CD4-positive, alpha-beta T cell treated with Interferon gamma for 1 hour (primary cell): ENCODE data around the gene USP32.
"Not testable (repeated sequence)": the region's sequence is repeated elsewhere in the genome, so short reads cannot be mapped to it uniquely, and the experiment has no call there.

Source experiments
- DNase-seq: peaks from one replicate; pipeline ENCODE4 v3.0.0-alpha.2; 2020

Gene USP32

DNA sequence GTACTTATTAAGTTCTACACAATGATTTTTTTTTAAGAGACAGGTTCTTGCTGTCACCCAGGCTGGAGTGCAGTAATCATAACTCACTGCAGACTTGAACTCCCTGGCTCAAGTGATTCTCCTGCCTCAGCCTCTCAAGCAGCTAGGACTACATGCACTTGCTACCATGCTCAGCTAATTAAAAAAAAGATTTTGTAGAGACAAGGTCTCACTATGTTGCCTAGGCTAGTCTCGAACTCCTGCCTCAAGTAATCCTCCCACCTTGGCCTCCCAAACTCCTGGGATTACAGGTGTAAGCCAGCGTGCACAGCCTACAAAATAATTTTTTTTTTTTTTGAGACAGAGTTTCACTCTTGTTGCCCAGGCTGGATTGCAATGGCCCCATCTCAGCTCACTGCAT, 22.2 kb downstream of the USP32 start:
- DNase-seq, result no peak

DNA sequence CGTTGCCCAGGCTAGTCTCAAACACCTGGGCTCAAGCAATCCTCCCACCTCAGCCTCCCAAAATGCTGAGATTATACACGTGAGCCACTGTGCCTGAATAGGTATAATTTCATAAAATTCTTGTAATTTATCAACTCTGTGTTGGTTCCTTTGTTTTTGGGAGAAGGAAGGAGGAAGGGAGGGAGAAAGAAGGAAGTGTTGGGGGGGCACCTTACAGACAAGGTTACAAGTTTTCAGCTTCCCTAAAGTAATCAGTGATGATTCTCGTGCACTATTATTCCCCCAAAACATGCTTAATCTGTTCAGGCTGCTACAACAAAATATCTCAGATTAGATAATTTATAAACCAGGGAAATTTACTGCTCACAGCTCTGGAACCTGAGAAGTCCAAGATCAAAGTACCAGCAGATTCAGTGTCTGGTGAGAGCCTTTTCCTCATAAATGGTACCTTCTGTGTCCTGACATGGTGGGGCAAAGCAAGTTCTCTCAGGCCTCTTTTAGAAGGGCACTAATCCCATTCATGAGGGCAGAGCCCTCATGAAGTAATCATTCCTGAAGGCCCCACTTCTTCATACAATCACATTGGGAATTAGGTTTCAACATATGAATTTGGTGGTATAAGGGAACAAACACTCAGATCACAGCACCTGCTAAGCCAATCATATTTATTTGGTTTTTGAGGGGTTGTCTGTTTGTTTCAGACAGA, 28.1 kb downstream of the USP32 start:
- DNase-seq, result no peak

DNA sequence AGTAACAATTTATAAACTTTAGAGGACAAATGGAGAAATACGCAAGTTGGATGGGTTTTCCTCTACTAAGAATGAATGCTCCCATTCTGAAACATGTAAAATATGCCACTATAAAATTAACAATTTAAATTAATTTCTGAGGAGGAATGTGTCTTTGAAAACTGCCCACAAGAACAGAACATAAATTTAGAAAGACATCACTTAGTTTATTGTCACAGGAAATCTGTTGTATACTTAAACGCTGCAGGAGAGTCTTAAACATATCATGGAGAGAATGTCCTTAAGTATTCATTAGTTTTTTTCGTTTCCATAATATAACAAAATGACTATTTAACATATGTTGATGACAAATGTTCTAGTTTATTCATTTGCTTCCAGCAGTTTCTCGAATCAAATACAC, 29.6 kb downstream of the USP32 start:
- no peak for DNase-seq

DNA sequence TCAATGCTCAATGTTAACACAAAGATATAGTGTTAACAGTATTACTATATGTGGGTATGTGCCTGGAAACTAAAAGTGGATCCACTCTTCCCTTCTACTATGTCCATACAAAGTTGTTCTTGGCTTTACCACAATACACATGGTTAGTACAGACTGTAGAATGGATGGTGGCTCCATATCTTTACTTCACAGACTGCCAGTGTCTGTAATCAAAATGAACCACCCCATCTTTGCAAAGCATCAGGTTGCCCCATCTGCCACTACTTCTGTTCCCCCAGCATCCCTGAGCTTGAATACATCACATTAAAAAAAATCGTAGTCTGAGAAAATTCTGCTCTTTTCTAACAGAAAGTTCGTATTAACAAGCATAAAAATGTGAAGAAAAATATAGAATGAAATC, 30.0 kb downstream of the USP32 start:
- DNase-seq, result no peak

DNA sequence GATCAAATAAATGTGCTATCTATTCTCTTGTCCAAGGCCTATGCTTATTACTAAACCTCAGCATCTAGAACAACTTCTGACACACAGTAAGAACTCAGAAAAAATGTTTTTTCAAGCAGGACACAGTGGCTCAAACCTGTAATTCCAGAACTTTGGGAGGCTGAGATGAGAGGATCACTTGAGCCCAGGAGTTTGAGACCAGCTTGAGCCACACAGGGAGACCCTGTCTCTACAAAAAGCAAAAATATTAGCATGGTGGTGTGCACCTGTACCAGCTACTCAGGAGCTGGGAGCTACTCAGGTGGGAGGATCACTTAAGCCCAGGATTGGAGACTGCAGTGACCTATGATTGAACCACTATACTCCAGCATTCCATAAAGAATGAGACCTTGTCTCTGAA, 32.5 kb downstream of the USP32 start:
- no peak for DNase-seq

DNA sequence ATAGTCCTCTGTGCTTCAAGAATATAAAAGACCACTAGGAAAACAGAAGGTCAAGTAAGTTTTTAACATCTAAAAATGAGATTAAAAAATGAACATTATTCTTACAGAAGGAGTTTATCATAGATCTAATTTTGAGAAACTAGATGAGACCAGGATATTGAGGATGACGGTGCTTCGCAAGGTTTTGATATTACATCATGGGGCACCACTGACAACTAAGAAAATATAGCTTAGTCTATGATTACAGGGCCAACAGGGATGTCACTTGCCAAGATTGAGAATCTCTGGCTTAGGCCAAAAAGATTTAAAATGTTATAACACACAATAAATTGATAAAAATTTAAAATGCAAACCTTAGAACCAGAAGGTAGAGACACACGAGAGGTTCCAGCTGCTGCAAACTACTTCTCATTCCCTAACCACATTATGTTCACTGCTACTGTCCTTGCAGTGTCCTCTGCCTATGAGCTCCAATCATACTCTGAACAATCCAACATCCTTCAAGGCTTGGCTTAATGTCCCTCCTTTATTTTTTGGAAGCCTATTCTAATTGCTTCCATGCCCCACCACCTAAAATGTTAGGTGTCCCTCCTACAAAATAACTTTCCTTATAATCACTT, 33.2 kb downstream of the USP32 start:
- no peak for DNase-seq

DNA sequence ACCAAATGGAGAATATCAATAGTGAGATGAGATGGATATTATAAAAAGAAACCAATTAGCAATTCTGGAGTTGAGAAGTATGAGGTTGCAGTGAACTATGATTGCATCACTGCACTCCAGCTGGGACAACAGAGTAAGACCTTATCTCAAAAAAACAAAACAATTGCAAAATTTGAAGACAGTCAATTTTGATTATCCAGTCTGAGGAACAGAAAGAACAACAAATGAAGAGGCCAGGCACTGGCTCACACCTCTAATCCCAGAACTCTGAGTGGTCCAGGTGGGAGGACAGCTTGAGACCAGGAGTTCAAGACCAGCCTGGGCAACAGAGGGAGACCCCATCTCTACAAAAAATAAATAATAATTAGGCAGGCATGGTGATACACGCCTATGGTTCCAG, 35.0 kb downstream of the USP32 start:
- no peak for DNase-seq

DNA sequence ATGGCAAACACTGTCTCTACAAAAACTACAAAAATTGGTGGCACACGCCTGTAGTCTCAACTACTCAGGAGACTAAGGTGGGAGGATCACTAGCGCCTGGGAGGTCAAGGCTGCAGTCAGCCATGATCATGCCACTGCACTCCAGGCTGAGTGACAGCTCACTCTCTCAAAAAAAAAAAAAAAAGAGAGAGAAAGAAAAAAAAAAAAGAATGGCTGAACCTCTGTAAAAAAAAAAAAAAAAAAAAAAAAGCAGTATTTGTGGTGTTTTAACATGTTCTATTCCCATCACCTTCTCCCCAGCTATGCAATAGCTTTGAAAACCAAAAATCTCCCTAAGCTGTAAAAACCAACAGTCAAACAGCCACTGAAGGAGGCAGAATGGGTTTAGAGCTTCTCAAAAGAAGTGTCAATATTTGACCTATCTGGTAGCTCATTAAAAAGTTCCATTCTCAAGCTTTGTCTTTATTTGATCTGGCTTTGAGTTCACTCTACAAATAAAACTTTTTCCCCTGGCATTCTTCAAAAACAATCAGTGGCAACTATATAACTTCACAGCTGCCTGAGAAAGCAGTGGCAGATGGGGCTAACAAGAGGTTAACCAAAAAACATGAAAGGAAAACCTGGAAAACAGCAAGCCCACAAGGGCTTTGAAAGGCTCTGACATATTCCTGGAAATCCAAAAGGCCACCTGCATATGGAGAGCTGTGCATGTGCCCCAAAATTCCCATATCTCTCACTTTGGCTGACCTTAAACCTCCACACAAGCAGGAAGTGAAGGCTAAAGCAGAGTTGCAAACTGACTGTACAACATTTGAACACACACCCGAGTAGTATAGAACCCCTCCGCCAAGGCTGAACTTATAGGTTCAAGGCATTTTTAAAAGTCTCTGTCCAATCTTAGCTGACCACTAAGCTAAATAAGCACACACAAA, 36.0 kb downstream of the USP32 start:
- DNase-seq, result no peak

DNA sequence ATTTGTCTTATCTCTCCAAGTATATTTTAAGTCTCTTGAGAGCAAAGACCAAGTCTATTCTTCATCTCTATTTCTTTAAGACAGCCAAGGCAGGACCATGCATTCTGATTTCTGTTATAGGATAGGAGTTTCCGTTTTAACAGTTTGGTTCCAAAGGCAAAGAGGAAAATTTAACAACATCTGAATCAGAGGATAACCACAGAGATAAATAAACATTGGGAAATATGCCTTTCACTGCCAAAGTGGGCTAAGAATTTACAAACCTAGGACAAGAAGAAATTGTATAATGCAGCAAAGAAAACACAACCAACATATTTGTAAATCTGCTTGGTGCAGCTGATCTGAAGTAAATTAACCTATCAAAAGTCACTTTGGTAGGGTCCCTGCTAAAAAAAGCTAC, 37.7 kb downstream of the USP32 start:
- no peak for DNase-seq

DNA sequence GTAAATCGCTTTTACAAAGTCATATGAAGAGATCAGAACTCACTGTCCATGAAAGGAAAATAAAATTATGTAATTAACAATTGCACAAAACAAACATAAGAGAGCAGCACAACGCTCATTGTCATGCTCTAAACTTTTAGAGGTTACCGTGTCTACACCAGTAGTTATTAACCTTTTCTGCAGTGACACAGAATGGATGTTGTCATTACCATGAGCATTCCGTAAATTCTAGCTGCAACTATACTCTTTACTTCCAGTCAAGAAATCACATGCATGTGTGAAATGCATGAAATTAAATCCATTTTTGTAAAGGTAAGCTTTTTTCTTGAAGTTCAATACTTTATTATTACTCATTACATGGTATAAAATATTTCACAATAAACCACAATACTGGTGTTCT, 38.2 kb downstream of the USP32 start:
- no peak for DNase-seq

DNA sequence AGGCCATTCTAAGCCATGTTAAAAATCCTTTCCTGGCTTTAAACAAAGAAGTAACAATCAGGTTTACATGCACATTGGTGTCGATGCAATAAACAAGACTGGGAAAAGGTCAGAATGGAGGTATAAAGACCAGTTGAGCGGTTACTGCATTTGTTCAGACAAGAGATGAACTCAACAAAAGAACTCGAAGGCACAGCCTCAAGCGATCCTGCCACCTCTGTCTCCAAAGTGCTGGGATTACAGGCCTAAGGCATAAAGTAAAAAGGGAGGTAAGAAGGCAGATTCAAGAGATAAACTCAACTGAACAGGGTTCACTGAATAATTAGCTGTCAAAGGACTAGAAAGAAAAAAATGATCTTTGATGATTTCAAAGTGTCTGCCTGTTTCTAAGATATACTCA, 39.4 kb downstream of the USP32 start:
- no peak for DNase-seq

DNA sequence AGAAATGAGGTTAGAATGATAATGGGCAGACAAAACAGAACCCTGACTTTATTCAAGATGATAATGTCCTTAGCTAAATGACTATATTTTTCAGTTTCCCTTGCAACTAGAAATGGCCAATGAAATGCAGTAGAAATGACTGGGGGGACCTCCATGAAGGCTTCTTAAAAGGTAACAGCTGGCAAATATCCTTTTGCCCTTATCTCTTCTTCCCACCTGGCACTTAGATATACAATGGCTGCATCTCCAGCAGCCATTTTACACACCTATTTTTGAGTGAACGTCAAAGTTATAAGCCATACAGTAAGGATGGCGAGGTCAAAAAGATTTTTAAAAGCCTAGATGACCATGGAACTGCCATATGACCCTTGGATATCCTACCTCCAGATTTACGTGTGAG, 39.9 kb downstream of the USP32 start:
- no peak for DNase-seq

DNA sequence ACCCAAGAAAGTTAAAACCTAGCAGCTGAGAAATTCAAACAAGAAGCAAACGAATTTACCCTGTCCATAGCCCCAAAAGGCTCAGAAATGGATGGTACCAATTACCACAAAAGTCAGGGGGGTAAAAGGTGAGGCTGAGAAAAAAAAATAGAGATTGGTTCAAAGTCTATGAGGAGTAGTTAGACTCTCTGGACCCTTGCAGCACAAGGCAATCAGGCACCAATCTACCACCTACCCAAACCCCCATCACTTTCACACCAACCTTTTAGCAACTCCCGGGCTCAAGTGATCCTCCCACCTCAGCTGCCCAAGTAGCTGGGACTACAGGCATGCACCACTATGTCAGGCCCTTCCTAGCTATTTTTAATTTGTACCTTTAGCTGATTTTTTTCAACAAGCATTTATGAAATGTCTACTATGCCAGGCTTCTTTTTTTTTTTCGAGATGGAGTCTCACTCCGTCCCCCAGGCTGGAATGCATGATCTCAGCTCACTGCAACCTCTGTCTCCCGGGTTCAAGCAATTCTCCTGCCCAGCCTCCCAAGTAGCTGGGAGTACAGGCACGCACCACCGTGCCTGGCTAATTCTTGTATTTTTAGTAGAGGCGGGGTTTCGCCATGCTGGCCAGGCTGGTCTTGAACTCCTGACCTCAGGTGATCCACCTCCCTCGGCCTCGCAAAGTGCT, 40.8 kb downstream of the USP32 start:
- DNase-seq, result no peak

DNA sequence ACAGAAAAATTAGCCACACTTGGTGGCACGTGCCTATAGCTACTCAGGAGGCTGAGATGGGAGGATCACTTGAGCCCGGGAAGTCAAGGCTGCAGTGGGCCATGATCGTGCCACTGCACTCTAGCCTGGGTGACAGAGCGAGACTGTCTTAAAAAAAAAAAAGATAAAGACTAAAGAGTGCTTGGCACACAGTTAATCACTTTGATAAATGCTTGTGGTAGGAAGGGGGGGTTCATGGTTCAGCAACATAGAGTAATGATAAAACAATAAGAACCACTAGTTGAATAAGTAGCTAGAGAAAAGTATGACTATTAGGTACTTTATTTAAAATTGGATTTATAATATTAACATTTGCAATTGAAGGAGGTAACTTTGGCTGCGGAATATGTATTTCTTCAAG, 43.3 kb downstream of the USP32 start:
- no peak for DNase-seq

DNA sequence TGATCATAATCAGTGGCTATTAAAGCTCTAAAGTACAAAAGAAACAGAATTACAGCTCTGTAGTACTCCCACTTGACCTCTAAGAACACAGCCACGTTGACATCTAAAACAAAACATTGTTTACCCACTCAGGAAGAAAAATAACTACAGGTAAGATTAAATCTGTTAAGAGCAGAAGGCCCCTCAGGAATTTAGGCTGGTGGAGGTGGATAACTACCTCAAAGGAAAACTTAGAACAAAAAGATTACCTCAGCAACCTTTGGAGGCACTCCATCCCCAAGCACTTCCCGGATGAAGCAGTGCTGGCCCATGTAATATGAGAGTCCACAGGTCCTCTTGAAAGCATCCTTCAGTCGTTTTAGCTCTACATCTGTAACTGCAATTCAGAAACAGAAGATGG, 46.7 kb downstream of the USP32 start:
- no peak for DNase-seq

DNA sequence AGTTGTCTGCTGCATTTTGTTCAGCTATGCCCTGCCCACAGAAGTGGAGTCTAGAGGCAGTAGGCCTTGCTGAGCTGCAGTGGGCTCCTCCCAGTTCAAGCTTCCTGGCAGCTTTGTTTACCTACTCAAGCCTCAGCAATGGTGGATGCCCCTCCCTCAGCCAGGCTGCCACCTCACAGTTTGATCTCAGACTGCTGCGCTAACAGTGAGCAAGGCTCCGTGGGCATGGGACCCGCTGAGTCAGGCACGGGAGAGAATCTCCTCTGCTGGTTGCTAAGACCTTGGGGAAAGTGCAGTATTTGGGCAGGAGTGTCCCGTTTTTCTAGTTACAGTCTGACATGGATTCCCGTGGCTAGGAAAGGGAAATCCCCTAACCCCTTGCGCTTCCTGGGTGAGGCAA, 49.4 kb downstream of the USP32 start:
- not testable (repeated sequence) for DNase-seq

DNA sequence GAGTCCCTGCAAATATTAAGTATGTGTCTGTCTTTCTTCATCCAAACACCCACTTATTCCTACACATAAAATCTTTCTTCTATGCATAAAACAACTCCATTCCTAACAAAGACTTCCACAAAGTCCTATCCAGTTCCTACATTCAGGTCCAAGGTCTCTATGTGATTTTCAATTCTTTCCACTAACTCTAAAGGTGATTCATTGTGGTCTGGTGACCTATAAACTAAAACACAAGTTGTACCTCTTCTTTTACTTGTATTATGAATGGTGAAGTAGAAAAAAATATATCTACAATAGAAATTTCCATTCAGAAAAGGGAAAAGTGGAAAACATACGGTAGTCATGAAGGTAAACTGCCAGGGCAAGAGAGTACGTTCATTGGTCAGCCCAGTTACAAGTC, 56.6 kb downstream of the USP32 start:
- no peak for DNase-seq

DNA sequence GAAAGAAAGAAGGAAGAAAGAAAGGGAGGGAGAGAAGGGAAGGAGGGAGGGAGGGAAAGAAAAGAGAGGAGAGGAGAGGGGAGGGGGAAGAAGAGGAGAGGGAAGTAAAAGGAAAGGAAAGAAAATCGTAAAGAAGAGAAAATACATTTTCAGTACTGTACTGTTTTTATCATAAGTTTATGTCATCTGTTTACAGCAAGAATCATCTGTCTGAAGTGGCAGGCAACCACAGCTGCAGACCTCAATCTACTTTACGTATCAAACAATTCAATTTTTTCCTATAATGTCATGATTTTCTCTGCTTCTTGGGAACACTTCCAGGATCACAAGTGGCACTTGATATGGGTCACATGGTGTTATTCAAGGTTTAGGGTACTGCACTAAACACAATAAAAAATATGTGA, 58.3 kb downstream of the USP32 start:
- no peak for DNase-seq

DNA sequence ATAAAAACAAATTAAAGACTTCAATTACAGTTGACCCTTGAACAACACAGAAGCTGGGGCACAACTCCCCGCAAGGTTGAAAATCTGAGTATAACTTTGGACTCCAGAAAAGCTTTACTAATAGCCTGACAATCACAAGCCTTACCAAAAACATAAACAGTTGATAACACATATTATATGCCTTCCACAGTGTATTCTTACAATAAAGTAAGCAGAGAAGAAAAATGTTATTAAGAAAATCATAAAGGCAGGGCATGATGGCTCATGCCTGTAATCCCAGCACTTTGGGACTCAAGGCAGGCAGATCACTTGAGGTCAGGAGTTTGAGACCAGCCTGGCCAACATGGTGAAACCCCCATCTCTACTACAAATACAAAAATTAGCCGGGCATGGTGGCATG, 58.9 kb downstream of the USP32 start:
- not testable (repeated sequence) for DNase-seq

DNA sequence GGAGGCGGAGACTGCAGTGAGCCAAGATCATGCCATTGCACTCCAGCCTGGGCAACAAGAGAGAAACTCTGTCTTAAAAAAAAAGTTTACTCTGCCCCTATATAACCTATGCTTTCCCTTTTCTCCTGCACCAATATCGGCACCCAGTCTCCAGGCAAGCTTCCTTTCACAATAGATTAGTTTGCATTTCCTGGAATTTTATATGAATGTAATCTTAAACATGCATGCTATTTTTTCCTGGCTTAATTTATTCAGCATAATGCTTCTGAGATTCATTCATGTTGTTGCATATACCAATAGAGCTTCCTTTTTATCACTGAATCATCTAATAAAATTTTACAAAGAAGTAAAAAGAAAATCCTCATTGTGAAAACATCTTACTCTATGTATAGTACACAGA, 59.4 kb downstream of the USP32 start:
- DNase-seq, result no peak

DNA sequence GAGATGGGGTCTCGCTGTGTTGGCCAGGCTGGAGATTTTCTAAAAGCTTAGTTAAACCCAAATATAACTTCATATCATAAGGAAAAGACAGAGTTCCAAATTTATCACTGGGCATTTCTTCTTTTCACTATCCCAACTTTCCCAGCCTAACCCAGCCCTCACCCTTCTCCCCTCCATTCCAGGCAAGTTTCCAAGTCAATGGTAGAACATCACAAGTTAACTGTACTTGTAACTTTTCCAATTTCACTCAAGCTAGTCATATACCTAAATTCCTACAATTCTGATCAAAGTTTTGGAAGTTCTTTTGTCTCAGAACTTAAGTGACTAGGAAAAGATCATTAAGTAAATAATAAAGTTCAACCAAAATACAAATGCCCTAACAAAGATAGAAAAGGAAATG, 61.2 kb downstream of the USP32 start:
- no peak for DNase-seq

DNA sequence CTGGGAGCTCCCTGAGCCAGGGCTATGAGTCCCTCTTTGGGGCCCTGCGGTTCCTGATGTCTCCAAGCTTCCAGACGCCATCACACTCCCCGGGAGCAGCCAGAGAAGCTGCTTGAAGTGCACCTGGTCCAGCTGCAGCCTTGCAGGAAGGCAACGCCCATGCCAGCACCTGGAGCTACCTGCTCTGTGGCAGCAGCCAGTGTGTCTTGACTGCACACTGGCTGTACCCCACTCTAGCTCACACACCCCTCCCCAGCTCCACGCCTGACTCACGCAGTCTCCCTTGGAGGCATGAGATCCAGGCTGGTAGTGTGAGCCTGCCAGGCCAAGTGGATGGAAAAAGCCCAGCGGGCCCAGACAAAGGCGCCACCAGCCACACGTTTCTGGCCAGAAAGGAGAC, 63.3 kb downstream of the USP32 start:
- DNase-seq, result no peak

DNA sequence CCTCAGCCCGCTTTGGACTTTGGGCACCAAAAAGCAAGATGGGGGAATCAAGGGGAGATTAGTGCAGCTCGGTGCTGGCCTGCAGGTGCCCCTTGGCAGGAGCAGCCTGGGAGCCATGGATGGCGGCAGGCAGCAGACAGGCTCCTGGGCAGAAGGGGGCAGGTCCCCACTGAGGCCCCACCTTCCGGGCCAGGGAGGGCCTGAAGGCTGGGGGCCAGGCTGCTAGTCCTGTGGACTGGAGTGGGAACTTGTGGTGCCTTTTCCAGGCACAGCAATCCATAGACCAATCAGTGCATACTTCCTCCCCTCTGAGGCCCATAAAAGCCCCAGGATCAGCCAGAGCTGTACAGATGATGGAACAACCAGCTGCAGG, 64.0 kb downstream of the USP32 start:
- no peak for DNase-seq
